GM21737 (cell line): ENCODE measurements around the gene CARD14.

ENCODE experiments used
- ATAC-seq: cut with Tn5 transposase; IDR thresholded peaks from one replicate; pipeline ENCODE4 v1.9.1; 2021; ENCODE audit warnings: mild to moderate bottlenecking, moderate library complexity; ENCODE audit not compliant: unreplicated experiment

CARD14 gene

DNA sequence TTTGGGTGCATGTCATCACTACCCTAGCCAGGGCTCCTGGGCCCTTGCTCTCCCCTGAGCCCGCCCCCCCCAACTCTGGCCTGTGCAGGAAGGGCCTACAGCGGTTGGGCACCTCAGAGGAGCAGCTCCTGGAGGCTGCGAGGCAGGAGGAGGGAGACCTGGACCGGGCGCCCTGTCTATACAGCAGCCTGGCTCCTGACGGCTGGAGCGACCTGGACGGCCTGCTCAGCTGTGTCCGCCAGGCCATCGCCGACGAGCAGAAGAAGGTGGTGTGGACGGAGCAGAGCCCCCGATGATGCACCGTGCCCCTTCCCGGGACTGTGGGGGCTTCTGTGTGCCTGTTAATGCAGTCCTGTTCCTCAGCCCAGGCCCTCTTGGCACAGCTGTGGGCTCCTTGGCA lies 38.2 kb downstream of the CARD14 start:
- ATAC-seq: no peak

DNA sequence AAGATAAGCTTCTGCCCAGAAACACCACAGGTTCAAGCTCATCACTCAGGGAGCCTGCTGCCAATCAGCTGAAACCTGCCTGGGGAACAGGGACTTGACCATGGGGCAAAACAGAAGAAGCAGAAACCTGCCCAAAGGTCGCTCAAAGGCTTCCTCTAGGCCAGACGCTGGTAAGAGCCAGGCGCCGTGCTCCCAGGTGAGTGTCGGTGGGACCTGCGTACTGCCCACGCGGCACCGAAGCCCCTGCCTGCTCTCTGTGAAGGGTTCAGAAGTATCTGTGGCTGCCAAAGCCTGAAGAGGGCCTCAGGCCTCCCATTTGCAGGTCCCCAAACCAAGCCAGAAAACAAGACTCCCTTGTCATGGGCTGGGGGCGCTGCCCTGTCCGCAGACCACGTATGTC lies 39.9 kb downstream of the CARD14 start:
- no peak for ATAC-seq

DNA sequence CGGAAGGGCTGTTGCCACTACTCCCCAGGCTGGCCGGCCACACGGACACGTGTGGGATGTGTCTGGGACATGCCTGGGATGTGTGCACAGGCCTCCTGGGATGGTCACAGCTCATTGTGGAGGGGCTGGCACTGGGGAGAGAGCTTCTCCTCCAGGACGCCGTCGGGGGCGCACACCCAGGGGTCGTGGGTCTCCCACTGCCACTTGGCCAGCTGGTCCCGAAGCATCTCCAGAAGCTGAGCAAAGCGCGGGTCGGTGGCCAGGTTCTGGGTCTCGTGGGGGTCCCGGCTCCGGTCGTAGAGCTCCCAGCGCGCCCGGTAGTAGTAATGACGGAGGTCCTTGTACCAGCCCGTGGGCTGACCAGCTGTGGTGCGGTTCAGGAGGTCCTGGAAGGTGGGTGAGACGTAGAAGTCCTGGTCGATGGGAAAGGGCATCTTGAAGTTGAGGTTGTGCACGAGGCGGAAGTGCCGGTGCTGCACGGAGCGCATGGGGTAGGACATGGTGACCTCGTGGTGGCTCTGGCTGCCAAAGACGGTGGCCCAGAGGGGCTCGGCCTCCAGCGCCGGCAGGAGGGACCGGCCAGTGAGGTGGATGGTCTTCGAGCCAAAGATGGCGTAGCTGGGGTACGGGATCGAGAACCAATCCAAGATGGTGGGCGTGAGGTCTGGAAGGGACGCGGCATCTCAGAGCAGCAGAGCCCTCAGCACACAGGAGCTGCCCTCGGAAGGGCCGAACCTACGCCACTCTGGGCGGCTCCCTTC lies 40.7 kb downstream of the CARD14 start:
- ATAC-seq: no peak

DNA sequence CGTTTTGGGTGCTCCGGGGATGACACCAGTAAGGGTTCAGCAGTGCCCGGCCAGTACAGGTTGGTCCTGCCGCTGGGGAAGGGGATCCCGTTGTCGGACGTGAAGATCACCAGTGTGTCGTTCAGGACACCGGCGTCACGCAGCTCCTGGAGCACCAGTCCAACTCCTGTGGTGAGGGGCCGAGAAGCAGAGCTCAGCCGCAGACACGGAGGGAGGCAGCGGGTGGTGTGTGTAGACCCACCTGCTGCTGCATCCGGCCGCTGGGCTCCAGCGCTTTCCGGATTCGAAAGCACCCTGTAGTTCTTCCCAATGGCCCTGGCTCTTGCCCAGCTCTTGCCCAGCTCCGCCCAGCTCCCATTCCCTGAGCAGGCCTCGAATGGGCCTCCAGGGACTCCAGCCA lies 42.3 kb downstream of the CARD14 start:
- ATAC-seq: no peak

DNA sequence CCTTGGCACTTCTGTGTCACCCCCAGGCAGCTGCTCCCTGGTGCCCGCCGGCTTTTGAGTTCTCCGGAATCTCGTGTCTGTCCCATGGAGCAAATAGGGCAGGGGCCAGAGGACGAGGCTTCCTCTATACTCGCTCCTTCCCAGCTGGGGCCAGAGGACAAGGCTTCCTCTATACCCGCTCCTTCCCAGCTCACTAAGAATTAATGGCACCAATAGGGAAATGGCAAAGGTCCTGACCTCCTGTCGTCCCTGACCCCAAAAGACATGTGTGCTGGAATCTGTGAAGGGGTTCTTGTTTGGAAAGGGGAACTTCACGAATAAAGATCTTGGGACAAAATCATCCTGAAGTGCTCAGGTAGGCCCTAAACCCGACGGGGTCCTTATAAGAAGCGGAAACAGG lies 42.7 kb downstream of the CARD14 start:
- ATAC-seq: no peak

DNA sequence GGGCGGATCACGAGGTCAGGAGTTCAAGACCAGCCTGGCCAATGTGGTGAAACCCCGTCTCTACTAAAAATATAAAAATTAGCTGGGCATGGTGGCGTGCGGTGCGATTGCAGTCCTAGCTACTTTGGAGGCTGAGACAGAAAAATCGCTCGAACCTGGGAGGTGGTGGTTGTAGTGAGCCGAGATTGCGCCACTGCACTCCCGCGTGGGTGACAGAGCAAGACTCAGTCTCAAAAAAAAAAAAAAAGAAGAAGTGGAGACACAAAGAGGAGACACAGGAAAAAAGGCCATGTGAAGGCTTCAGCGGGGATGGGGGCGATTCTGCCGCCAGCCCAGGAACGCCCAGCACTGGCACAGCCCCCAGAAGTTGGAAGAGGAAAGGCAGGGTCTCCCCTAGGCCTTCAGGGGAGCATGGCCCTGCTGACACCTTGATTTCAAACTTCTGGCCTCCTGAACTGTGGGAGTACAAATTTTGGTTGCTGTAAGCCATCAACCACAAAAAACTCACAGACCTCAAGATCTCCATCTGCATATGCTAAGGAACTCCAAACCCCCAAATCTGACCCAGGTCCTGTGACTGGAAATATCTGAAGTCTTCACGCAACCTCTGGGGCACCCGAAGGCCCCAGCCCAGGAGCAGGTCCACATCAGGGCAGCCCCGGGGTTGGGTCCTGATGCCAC lies 43.3 kb downstream of the CARD14 start:
- ATAC-seq: no peak

DNA sequence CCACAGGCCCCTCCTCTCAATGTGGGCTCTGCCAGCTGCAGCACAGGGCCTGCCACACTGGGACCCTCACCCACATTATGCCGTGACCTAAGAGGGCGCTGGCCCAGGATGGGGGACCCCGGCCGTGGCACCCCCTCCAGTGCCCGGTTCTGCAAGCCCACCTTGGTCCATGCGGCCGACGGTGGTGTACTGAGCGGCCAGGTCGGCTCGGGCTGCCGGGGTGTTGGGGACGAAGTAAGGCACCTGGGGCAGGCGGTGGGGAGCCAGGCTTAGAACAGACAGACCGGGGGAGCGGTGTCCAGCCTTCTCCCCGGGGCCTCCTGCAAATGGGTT lies 43.8 kb downstream of the CARD14 start:
- ATAC-seq: no peak

DNA sequence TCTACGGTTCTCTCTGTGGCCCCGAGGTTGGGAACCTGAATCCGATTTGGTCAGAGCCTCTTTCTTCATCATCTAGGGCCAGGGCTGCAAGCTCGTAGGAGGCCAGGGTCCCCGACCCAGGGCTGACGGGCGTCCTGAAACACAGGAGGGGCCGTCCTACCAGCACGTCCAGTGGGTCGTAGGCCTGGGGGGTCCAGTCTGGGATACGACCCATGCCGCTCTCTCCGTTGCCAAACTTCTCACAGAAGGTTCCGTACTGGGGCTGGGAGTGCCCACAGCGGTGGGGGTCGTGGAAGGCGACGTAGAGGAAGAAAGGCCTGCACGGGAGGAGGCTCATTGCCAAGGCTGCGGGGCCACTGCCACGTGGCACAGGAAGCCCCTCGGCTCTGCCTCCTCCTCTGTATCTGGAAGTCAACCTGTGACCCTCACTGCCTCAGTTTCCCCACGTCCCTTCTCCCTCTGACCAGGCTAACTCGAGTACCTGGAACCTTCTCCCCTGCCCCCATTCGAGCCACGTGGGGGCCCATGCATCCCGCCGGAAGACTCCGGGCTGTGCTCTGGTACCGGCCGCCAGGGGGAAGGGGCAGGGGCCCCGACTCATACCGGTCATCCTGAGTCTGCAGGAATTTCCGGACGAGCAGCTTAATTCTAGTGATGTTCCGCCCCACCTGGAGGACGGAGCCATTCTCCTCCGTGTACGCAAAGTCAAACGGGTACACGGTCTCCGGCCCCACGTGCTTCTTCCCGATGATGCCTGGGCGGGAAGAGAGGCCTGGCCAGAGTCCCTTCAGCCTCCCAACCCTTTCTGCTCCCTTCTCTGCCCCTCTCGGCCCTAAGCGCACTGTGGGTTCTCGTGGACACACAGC lies 44.4 kb downstream of the CARD14 start:
- ATAC-seq: no peak

DNA sequence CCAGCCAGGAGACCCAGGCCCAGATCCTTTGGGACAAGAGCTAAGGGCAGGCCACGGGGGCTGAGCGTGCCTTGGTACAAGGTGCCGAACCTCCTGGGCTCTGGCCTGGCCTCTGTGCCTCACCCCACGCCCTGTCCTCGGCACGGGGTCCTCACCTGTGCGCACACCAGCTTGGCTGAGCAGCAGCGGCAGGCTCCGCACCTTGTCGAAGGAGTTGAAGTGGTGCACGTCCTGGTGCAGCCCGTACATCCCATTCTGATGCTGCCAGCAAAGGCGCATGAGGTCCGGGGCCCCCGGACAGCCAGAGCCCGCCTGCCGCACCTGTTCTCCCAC lies 45.0 kb downstream of the CARD14 start:
- ATAC-seq: no peak

DNA sequence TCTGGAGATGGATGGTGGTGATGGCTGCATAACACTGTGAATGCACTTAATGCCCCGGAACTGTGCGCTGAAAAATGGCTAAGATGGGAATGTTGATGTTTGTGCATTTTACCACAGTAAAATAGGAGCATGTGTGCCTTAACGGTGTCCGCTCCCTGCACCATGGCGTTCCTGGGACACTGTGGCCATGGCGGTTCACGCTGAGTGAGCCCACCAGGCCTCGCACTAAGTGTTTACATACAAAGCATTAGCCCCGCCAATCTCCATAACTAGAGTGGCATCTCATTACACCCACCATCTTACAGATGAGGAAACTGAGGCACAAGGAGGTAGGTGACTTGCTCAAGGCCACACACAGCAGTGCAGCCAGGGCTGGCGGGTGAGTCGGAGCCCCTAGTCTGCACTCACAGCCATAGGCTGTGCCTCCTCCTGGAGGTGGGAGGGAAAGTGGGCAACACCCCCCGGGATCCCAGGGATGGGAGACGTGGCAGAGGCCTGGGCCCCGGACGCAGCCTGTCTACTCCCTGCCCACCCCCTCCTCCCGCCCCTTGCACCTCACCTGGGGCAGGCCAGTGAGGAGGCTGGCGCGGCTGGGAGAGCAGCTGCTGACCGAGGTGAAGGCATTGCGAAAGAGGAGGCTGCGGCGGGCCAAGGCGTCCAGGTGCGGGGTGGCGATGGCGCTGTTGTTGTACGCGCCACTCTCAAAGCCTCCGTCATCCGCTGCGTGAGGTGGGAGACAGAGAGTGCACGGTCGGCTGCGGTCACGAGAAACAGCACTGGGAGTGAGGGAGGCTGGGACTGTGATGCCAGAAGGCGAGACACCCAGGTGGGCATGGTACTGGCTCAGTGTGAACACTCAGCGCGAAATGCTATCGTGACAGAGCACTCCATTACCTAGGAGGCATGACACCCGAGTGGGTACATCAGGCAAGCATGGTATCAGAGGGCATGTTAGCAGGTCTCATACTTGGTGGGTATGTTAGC lies 46.9 kb downstream of the CARD14 start:
- ATAC-seq: no peak

DNA sequence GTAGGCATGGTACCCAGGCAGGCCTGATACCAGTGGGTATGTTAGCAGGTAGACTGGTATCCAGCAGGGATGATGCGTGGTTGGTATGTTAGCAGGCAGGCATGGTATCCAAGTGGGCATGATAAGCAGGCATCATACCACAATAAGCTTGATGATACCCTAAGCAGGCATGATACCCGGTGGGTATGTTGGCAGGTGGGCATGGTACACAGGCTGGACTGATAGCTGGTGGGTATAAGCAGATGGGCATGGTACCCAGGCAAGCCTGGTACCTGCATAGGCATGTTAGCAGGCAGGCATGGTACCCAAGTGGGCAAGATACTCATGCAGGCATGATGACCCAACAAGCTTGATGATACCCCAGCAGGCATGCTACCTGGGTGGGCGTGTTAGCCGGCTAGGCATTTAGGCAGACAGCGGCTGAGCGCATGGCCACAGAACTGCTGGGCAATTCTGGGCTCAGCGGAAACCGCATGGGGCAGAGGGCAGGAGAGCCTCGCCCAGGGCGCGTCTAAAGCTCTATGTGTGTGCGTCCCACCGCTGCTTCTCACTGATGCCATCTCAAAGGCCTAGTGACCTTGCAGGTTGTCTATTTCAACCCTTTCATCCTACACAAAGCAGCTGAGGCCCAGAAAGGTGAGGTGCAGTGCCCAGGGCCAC lies 48.0 kb downstream of the CARD14 start:
- ATAC-seq: no peak

DNA sequence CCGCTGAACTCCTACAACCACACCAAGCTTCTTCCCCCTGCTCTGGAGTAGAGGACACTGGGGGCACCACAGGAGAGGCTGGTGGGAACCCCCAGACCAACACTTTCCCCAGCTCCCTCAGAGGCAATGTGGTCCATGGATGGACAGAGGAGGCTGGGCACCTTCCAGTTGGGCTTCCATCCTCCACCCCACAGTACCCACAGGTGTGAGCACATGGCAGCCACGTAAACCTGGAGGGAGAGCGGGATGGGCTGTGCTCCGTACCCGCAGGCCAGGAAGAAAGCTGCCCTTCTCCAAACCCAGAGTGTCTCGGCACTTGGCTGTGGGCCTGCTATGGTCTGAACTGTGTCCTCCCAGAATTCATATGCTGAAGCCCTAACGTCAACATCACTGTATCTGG lies 48.6 kb downstream of the CARD14 start:
- ATAC-seq: no peak

DNA sequence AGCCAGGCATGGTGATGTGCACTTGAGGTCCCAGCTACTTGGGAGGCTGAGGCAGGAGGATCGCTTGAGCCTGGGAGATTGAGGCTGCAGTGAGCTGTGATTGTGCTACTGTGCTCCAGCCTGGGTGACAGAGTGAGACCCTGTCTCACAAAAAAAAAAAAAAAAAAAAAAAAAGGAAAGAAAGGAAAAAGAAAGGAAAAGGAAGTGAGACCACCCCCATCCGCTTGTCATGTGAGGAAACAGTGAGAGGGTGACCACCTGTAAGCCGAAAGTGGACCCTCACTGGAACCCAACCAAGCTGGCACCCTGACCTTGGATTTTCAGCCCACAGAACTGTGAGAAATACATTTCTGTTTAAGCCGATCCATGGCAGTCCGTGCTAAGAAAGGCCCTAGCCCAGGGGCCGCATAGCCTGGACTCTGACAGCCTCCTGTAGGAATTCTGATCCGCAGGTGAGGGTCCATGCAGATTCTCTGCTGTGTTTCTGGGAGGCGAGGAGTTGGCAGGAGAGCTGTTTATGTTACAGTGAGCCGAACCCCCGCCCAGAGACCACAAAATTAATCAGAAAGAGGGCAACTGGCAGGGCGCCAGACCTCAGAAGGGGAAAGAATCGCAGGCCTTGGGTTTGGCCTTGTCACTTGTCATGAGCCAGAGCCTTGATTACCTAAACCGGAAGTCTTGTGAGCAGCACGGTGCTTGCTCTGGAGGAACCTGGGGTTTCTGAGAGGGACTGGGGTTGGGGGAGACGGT lies 49.4 kb downstream of the CARD14 start:
- ATAC-seq: peak; percentile 67

DNA sequence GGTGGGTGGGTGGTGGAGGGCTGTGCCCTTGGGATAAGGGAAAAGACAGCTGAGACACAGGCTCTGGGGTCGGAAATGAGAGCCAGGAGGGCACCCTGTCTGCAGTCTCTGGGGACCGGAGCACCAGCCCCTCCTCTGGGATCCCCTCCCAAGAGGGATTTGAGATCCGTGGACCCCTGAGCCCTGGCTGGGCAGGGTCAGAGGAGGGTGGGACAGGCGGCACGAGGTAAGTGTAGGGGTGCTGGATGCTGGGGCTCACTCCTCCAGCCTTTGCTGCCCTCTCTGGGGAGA lies 49.9 kb downstream of the CARD14 start:
- peak; percentile 19 for ATAC-seq

DNA sequence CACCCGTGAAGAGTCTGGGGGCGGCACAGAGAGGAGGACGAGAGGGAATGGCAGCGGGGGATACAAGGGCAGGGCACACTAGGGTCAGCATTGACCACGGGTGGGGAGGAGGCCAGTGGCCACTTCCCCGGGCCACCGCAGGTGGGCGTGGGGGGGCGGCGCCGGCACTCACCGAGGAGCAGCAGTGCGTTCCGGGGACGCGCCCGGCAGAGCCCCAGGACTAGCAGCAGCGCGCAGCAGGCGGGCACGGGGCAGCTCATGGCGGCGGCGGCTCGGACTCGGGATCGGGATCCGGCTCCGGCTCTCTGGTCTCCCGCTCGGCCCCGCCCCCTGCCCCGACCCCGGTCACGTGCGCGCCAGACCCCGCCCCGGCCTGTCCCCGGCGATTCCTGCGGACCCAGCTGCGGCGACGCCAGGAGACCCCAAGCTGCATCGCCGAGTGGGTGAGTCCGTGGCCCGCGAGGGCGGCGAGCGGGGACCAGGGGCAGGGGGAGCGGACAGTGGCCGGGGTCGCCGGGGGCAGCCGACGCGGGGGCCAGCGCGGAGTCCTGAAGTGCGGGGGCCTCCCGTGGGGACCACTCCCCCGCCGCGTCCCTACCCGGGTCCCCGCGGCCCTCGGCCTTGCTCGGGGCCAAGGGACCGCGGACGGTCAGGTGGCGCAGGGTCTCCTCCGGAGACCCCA lies 50.4 kb downstream of the CARD14 start, which contains the start of the genes SGSH and SLC26A11:
TSS of gene SGSH (minus strand) at position 280 of the 682 bp plus-strand sequence. CDS start at position 260, 20 bp downstream.
TSS of gene SLC26A11 (plus strand) at position 374 of the 682 bp plus-strand sequence. CDS start 1,134 bp downstream, outside the sequence.
- peak; percentile 35 for ATAC-seq

DNA sequence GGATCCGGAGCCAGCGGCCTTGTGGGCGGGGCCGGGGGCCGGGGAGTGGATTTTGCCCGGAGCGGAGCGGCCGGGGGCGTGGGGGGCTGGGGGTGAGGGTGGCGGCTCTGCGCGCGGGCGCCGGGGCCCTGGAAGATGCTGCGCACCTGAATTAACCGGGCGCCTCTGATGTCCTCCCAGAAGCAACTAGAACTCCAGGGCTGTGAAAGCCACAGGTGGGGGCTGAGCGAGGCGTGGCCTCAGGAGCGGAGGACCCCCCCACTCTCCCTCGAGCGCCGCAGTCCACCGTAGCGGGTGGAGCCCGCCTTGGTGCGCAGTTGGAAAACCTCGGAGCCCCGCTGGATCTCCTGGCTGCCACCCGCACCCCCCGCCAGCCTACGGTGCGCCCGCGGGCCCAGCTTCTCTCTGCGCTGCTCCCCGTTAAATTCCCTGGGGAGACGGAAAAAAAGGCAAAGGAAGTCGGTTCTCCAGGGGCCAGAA lies 50.9 kb downstream of the CARD14 start:
- ATAC-seq: no peak

DNA sequence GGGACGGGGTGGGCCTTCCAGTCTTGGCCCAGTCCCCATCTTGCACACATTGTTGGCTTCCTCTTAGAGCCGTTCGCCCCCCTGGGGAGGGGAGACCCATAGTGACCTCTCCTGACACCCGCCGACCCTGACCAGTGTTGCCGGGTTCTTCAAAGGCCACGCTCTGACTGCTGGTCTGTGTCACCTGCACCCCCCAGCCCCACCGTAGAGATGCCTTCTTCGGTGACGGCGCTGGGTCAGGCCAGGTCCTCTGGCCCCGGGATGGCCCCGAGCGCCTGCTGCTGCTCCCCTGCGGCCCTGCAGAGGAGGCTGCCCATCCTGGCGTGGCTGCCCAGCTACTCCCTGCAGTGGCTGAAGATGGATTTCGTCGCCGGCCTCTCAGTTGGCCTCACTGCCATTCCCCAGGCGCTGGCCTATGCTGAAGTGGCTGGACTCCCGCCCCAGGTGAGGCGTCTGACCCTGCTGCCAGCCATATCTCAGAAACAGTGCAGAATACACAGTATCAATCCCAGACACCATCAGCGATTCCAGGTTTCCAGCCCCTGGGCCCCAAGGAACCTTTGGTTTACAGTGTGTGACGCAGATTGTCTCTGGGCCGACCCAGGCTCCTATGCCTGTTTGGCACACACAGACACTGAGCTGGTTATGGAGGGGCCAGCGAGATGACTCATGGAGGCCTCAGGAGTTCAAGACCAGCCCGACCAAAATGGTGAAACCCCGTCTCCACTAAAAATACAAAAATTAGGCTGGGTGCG lies 51.7 kb downstream of the CARD14 start:
- ATAC-seq: no peak
